Lung (tissue), 12 donors: ENCODE measurements around the gene RASA3. TPM values are rescaled to one million over a fixed set of nuclear protein-coding genes. Genes with fewer than 3 reads are reported as not detected.

Source experiments
- ATAC-seq: fragments of 200-7000 bp; cut with Tn5 transposase; one replicate; pipeline ENCODE4 v1.9.1; 2020; ENCODE audit warnings: moderate number of reproducible peaks; ENCODE audit not compliant: insufficient read depth, low FRiP score
- DNase-seq, 3 donors: peaks; one replicate each; pipeline ENCODE4 v3.0.0-alpha.2; 2013 to 2017
- H3K27ac ChIP-seq, 2 donors: one replicate each; pipeline ENCODE4 v1.5.1; 2013; ENCODE audit warnings: mild to moderate bottlenecking in 2 of 2, moderate library complexity in 2 of 2, control low read depth in 1 of 2, inconsistent platforms in 1 of 2, low read depth in 1 of 2, low read length in 1 of 2
- H3K27me3 ChIP-seq, 3 donors: one replicate each; pipeline ENCODE4 v1.5.1; 2013; ENCODE audit warnings: low read length in 2 of 3; ENCODE audit not compliant: control insufficient read depth in 3 of 3, insufficient read depth in 3 of 3
- H3K36me3 ChIP-seq, 4 donors: one replicate each; pipeline ENCODE4 v1.5.1; 2013; ENCODE audit warnings: low read length in 4 of 4, mild to moderate bottlenecking in 1 of 4, moderate library complexity in 1 of 4; ENCODE audit not compliant: control insufficient read depth in 4 of 4, insufficient read depth in 4 of 4
- H3K4me1 ChIP-seq, 5 donors: one replicate each; pipeline ENCODE4 v1.5.1; 2013; ENCODE audit warnings: low read length in 5 of 5, mild to moderate bottlenecking in 2 of 5, moderate library complexity in 1 of 5; ENCODE audit not compliant: control insufficient read depth in 5 of 5, insufficient read depth in 5 of 5
- H3K4me3 ChIP-seq: one replicate; pipeline ENCODE4 v1.5.1; 2013; ENCODE audit warnings: mild to moderate bottlenecking, control low read depth, moderate library complexity
- H3K9ac ChIP-seq, 2 donors: one replicate each; pipeline ENCODE4 v1.5.1; 2013; ENCODE audit warnings: low read length in 2 of 2, control low read depth in 1 of 2; ENCODE audit not compliant: insufficient read depth in 1 of 2
- H3K9me3 ChIP-seq, 4 donors: one replicate each; pipeline ENCODE4 v1.5.1; 2013; ENCODE audit warnings: low read length in 3 of 4, mild to moderate bottlenecking in 1 of 4, moderate library complexity in 1 of 4; ENCODE audit not compliant: control insufficient read depth in 4 of 4, insufficient read depth in 3 of 4
- WGBS, 2 donors: extraction: QIAGEN DNeasy Blood & Tissue Kit; methylation state at CpG; one replicate each; pipeline ENCODE4 v1.1.7; 2013; 5-methylcytosine and 5-hydroxymethylcytosine counted together
- polyA plus RNA-seq, 2 donors: library from polyadenylated mRNA; stranded (reverse); fragments of 200-250 nt; gene quantifications; one replicate each; pipeline ENCODE4 v1.2.1, GENCODE V29; 2013
- total RNA-seq, 2 donors: library from RNA; depleted of rRNA in 1 of 2; stranded (reverse); fragments of >200 nt in 1 of 2; gene quantifications; one replicate each; pipeline ENCODE4 v1.2.1, GENCODE V29; 2014 to 2021
- TF ChIP-seq, protein P1 (sequence below): IDR thresholded peaks from 2 replicates; pipeline ENCODE4 v1.5.1; 2012; ENCODE audit warnings: mild to moderate bottlenecking; ENCODE audit errors: control extremely low read depth, extremely low read depth
- donor health status: control.
- donor health status: control.
- donor health status: Bipolar disorder and iron deficiency.
- donor health status: healthy.
- donor health status: DM: yes; HTN: yes; CAD: no.

The RASA3 gene
- total and polyA plus RNA-seq, 4 donors, result 7.4 to 22.8 (median 16.2) TPM

DNA sequence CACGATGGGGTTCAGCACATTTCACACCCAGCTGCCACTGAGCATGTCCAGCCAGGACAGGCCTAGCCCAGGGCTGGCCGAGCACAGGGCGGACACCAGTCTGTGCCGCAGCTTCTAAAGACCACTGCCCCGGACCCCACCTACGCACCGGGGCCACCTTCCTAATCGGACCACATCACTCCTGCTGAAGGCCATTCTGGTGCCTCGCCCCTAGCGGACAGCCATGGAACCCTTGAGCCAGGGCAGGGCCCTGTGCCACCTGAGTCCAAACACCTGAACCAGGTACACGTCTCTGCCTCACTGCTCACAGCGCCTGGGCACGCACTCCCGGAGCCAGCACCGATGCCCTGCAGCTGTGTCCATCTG, 150.1 kb downstream of the RASA3 start:
- ATAC-seq, result no peak
- TF ChIP-seq, protein P1, sequence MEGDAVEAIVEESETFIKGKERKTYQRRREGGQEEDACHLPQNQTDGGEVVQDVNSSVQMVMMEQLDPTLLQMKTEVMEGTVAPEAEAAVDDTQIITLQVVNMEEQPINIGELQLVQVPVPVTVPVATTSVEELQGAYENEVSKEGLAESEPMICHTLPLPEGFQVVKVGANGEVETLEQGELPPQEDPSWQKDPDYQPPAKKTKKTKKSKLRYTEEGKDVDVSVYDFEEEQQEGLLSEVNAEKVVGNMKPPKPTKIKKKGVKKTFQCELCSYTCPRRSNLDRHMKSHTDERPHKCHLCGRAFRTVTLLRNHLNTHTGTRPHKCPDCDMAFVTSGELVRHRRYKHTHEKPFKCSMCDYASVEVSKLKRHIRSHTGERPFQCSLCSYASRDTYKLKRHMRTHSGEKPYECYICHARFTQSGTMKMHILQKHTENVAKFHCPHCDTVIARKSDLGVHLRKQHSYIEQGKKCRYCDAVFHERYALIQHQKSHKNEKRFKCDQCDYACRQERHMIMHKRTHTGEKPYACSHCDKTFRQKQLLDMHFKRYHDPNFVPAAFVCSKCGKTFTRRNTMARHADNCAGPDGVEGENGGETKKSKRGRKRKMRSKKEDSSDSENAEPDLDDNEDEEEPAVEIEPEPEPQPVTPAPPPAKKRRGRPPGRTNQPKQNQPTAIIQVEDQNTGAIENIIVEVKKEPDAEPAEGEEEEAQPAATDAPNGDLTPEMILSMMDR, result no peak
- Histone ChIP-seq H3K4me1 (peaks cover 0 to 3% (median 0%) of the 10 kb centered on the region in 5 donors), H3K27me3 (no peaks in the 10 kb centered on the region), H3K9ac (no peak overlapping the region), H3K27ac (no peak overlapping the region), H3K9me3 (no peaks in the 10 kb centered on the region), H3K4me3 (no peak overlapping the region), H3K36me3 (peaks cover 0 to 29% (median 11%) of the 10 kb centered on the region in 4 donors)
- no peak for DNase-seq
- WGBS, 2 donors, result 95 to 97% methylated on average over 15 of the region's 15 CpGs

DNA sequence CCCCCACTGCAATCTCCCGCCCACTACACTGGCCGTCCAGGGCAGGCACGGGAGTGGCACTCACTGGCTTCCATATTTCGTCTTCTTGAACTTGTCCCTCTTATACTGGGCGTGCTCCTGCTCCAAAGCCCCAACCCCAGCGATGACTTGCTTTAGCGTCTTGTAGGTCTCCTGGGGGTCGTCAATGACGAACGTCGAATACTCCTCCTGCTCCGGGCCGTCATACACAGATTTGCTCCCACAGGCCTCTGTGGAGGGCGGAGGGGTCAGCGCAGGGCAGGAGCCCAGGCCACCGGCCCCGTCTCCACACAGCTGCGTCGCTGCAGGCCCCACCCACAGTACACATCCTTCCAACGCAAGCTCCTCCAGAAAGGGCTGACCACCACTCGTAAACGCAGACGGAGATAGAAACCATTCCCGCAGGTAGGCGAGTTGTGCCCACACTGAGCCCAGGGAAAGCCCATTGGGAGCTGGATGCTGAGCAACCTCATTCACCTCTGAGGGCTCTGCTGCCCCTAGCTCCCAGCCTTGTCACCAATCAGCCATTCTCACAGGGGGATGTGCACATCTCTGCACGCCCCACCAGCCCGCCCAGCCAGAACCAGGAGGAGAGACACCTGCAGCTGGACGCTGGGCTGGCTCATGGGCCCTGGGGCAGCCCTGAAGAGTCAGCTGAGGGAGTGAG, 150.7 kb downstream of the RASA3 start:
- 88 to 96% methylated on average over 28 of the region's 28 CpGs for WGBS, 2 donors
- TF ChIP-seq, protein P1, result no peak
- H3K9me3 ChIP-seq, result no peaks in the 10 kb centered on the region
- no peaks in the 10 kb centered on the region for H3K27me3 ChIP-seq
- no peak overlapping the region for H3K9ac ChIP-seq
- peaks cover 0 to 6% (median 0%) of the 10 kb centered on the region in 5 donors for H3K4me1 ChIP-seq
- peaks cover 0 to 29% (median 11%) of the 10 kb centered on the region in 4 donors for H3K36me3 ChIP-seq
- H3K4me3 ChIP-seq, result no peak overlapping the region
- peak overlapping the region in 1 of 2 donors; percentile 37 for H3K27ac ChIP-seq
- no peak for DNase-seq
- no peak for ATAC-seq

DNA sequence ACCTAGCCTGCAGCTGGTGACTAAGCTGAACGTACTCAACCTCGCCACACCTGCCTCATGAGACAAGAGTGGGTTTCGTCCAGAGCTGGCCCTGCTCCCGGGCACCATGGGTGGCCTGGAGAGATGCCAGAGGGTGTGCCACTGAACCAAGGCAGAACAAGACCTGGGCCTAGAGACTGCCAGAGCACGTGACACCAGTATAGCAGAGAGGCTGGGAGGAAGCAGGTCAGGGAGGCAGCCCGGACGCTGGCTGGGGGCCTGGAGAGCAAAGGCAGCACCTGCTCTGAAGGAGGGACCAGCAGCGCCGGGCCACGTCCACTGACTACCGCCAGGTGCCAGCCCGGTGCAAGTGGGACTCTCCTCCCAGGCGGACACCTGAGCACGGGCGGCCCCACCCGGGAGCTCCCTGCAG, 151.2 kb downstream of the RASA3 start:
- H3K4me3 ChIP-seq, result no peak overlapping the region
- DNase-seq (peak in 1 of 3 donors; percentile 17), ATAC-seq (peak; percentile 58)
- no peaks in the 10 kb centered on the region for H3K27me3 ChIP-seq
- WGBS, 2 donors, result 77 to 90% methylated on average over 13 to 16 of the region's 16 CpGs
- no peak overlapping the region for H3K9ac ChIP-seq
- no peaks in the 10 kb centered on the region for H3K9me3 ChIP-seq
- H3K4me1 ChIP-seq, result peaks cover 0 to 6% (median 0%) of the 10 kb centered on the region in 5 donors
- TF ChIP-seq, protein P1, result no peak
- no peak overlapping the region for H3K27ac ChIP-seq
- peaks cover 0 to 29% (median 11%) of the 10 kb centered on the region in 4 donors for H3K36me3 ChIP-seq
